Keratinocyte (primary cell): ENCODE data around the gene ZMIZ1. TPM values are rescaled to one million over a fixed set of nuclear protein-coding genes. Genes with fewer than 3 reads are reported as not detected.

Experiments
- DNase-seq: peaks from one replicate; pipeline ENCODE4 v3.0.0-alpha.2; 2011; ENCODE audit warnings: low read depth, missing footprints, low spot score
- FAIRE-seq: peaks from 2 replicates; lab custom pipeline; 2011; peaks lifted over from hg19 to GRCh38; lab: Jason Lieb, UNC
- H2AFZ ChIP-seq: 2 replicates; pipeline ENCODE4 v1.6.0; 2012; ENCODE audit warnings: low read length, control low read depth, inconsistent platforms; ENCODE audit not compliant: control insufficient read depth
- H3K27ac ChIP-seq: 2 replicates; pipeline ENCODE4 v1.5.1; 2011; ENCODE audit warnings: low read length; ENCODE audit not compliant: control insufficient read depth, insufficient read depth
- H3K27me3 ChIP-seq: 3 replicates; pipeline ENCODE4 v1.6.0; 2011; ENCODE audit warnings: low read length; ENCODE audit not compliant: control insufficient read depth, insufficient read depth; ENCODE audit errors: extremely low read depth
- H3K36me3 ChIP-seq, 2 experiments: 2 replicates in 1 of 2; 3 replicates in 1 of 2; pipeline ENCODE4 v1.5.1; 2011; ENCODE audit warnings: low read length in 2 of 2, mild to moderate bottlenecking in 1 of 2; ENCODE audit not compliant: control insufficient read depth in 2 of 2, insufficient read depth in 2 of 2; ENCODE audit errors: extremely low read depth in 1 of 2
- H3K4me1 ChIP-seq: 3 replicates; pipeline ENCODE4 v1.5.1; 2011; ENCODE audit warnings: low read length; ENCODE audit not compliant: control insufficient read depth, insufficient read depth; ENCODE audit errors: extremely low read depth
- H3K4me2 ChIP-seq: 3 replicates; pipeline ENCODE4 v1.6.0; 2011; ENCODE audit warnings: low read depth, low read length; ENCODE audit not compliant: control insufficient read depth, insufficient read depth; ENCODE audit errors: extremely low read depth
- H3K4me3 ChIP-seq, 3 experiments: fragments of 200-600 bp in 1 of 3; sonication (generic) in 1 of 3; 2 replicates in 2 of 3; 3 replicates in 1 of 3; pipeline ENCODE4 v1.5.1; 2011 to 2016; ENCODE audit warnings: low read length in 3 of 3, mild to moderate bottlenecking in 3 of 3, control low read depth in 2 of 3, inconsistent platforms in 1 of 3, low read depth in 1 of 3, mixed read lengths in 1 of 3, mixed run types in 1 of 3, moderate library complexity in 1 of 3; ENCODE audit not compliant: control insufficient read depth in 2 of 3, insufficient read depth in 2 of 3; ENCODE audit errors: extremely low read depth in 1 of 3
- H3K79me2 ChIP-seq: 2 replicates; pipeline ENCODE4 v1.6.0; 2012; ENCODE audit warnings: low read length; ENCODE audit not compliant: control insufficient read depth, insufficient read depth
- H3K9ac ChIP-seq: 3 replicates; pipeline ENCODE4 v1.6.0; 2011; ENCODE audit warnings: low read length; ENCODE audit not compliant: control insufficient read depth, insufficient read depth; ENCODE audit errors: extremely low read depth
- H3K9me1 ChIP-seq: 3 replicates; pipeline ENCODE4 v1.6.0; 2011; ENCODE audit warnings: low read length; ENCODE audit not compliant: control insufficient read depth, insufficient read depth; ENCODE audit errors: extremely low read depth
- H3K9me3 ChIP-seq: 2 replicates; pipeline ENCODE4 v1.5.1; 2012; ENCODE audit warnings: low read depth, low read length; ENCODE audit not compliant: control insufficient read depth
- H4K20me1 ChIP-seq: 3 replicates; pipeline ENCODE4 v1.6.0; 2011; ENCODE audit warnings: low read length; ENCODE audit not compliant: control insufficient read depth, insufficient read depth; ENCODE audit errors: extremely low read depth
- CTCF ChIP-seq, 3 experiments: IDR thresholded peaks in 1 of 3; conservative IDR thresholded peaks in 1 of 3; optimal IDR thresholded peaks in 1 of 3; 2 replicates in 2 of 3; 3 replicates in 1 of 3; pipeline versions ENCODE3 to v1.5.1; 2011; ENCODE audit warnings: low read length in 3 of 3, mild to moderate bottlenecking in 3 of 3, moderate library complexity in 2 of 3, control low read depth in 1 of 3, inconsistent platforms in 1 of 3; ENCODE audit not compliant: insufficient read depth in 2 of 3; ENCODE audit errors: extremely low read depth in 1 of 3
- EZH2 ChIP-seq: IDR thresholded peaks from one replicate; pipeline ENCODE4 v1.6.1; 2012; ENCODE audit warnings: inconsistent platforms, mild to moderate bottlenecking, low read length, moderate library complexity
- dilution Hi-C: fragments of 300-500 bp; cut with MboI; formaldehyde crosslinking; loops from one replicate; pipeline ENCODE4 v1.7.0; 2020; ENCODE audit warnings: low sequenced_read_pairs; ENCODE audit not compliant: extremely low pct_ligation_motif_present
- polyA plus RNA-seq, 5 experiments: library from polyadenylated mRNA; depleted of rRNA in 3 of 5; stranded (reverse) in 3 of 5; stranded (forward) in 1 of 5; unstranded in 1 of 5; fragments of >200 nt; gene quantifications; 1 replicate in 1 of 5; 2 replicates in 3 of 5; 3 replicates in 1 of 5; pipeline versions ENCODE4 v1.2.1 to v1.2.3, GENCODE V29; 2011 to 2012; ENCODE audit warnings: missing spikeins in 2 of 5, low read depth in 1 of 5, low replicate concordance in 1 of 5

Gene ZMIZ1
- polyA plus RNA-seq, 1 donor (not counting 4 experiments of a cell fraction or from before 2014, with no cell fraction given) = 1.8 TPM

GRCh38 chr10:79335094-79335469, 266.3 kb downstream of the ZMIZ1 start:
- no peaks in the 10 kb centered on the region for H4K20me1 ChIP-seq
- H3K4me2 ChIP-seq = no peak overlapping the region
- TF ChIP-seq EZH2 (no peak), CTCF (optimal IDR thresholded peaks at IDR 0.05 in 1 of 3, IDR thresholded peaks at IDR 0.05 in 1 of 3, conservative IDR thresholded peaks at IDR 0.05 in 1 of 3; ENCODE audit: extremely low read depth in 1 of 3, insufficient read depth in 2 of 3, low read length in 3 of 3) (no peak)
- H3K79me2 ChIP-seq = no peaks in the 10 kb centered on the region
- H3K9ac ChIP-seq = no peak overlapping the region
- H3K4me3 ChIP-seq = no peak overlapping the region
- H2AFZ ChIP-seq = no peak overlapping the region
- H3K36me3 ChIP-seq = no peaks in the 10 kb centered on the region
- H3K27me3 ChIP-seq = no peaks in the 10 kb centered on the region
- no peak overlapping the region for H3K27ac ChIP-seq
- peaks cover 28% of the 10 kb centered on the region for H3K4me1 ChIP-seq
- FAIRE-seq (no peak), DNase-seq (no peak)
- dilution Hi-C loops = no loop called here
- peaks cover 2% of the 10 kb centered on the region for H3K9me3 ChIP-seq
- no peaks in the 10 kb centered on the region for H3K9me1 ChIP-seq

- H3K27me3 ChIP-seq = no peaks in the 10 kb centered on the region
- H4K20me1 ChIP-seq = no peaks in the 10 kb centered on the region
- H3K4me3 ChIP-seq = no peak overlapping the region
- no peak overlapping the region for H3K27ac ChIP-seq
- TF ChIP-seq EZH2 = no peak
- TF ChIP-seq CTCF (optimal IDR thresholded peaks at IDR 0.05 in 1 of 3, IDR thresholded peaks at IDR 0.05 in 1 of 3, conservative IDR thresholded peaks at IDR 0.05 in 1 of 3; ENCODE audit: extremely low read depth in 1 of 3, insufficient read depth in 2 of 3, low read length in 3 of 3) = no peak
- no peak overlapping the region for H2AFZ ChIP-seq
- no peaks in the 10 kb centered on the region for H3K79me2 ChIP-seq
- FAIRE-seq (no peak), DNase-seq (no peak)
- H3K9me1 ChIP-seq = no peaks in the 10 kb centered on the region
- H3K4me1 ChIP-seq = peaks cover 28% of the 10 kb centered on the region
- no peak overlapping the region for H3K9ac ChIP-seq
- peaks cover 2% of the 10 kb centered on the region for H3K9me3 ChIP-seq
- no peaks in the 10 kb centered on the region for H3K36me3 ChIP-seq
- H3K4me2 ChIP-seq = no peak overlapping the region
- dilution Hi-C loops = no loop called here
Measured at GRCh38 chr10:79335470-79336235, 266.9 kb downstream of the ZMIZ1 start.
